Parathyroid adenoma (tissue), 2 donors: ENCODE measurements around the gene PNMA8B.

Experiments
- H2AFZ ChIP-seq: fragments of 300-600 bp; sonication (generic); one replicate; pipeline ENCODE4 v1.7.0; 2017; ENCODE audit warnings: antibody characterized with exemption, mild to moderate bottlenecking
- H3K27ac ChIP-seq: fragments of 300-600 bp; sonication (generic); one replicate; pipeline ENCODE4 v1.7.0; 2017
- H3K27me3 ChIP-seq: fragments of 300-600 bp; sonication (generic); one replicate; pipeline ENCODE4 v1.7.0; 2017; ENCODE audit warnings: low read length; ENCODE audit not compliant: control insufficient read depth, insufficient read depth
- H3K36me3 ChIP-seq: fragments of 300-600 bp; sonication (generic); one replicate; pipeline ENCODE4 v1.7.0; 2017; ENCODE audit warnings: low read length; ENCODE audit not compliant: control insufficient read depth, insufficient read depth
- H3K4me1 ChIP-seq: fragments of 300-600 bp; sonication (generic); one replicate; pipeline ENCODE4 v1.7.0; 2017; ENCODE audit warnings: control low read depth
- H3K4me2 ChIP-seq: fragments of 300-600 bp; sonication (generic); one replicate; pipeline ENCODE4 v1.7.0; 2017; ENCODE audit warnings: low read length
- H3K4me3 ChIP-seq: fragments of 300-600 bp; sonication (generic); one replicate; pipeline ENCODE4 v1.7.0; 2017; ENCODE audit warnings: low read depth, low read length
- H3K79me2 ChIP-seq: fragments of 300-600 bp; sonication (generic); one replicate; pipeline ENCODE4 v1.7.0; 2017; ENCODE audit warnings: control low read depth
- H3K9ac ChIP-seq: fragments of 300-600 bp; sonication (generic); one replicate; pipeline ENCODE4 v1.7.0; 2017; ENCODE audit warnings: mild to moderate bottlenecking
- H3K9me3 ChIP-seq: fragments of 300-600 bp; sonication (generic); one replicate; pipeline ENCODE4 v1.7.0; 2017; ENCODE audit warnings: low read length; ENCODE audit not compliant: control insufficient read depth
- TF ChIP-seq, protein P1 (sequence below): fragments of 300-600 bp; sonication (generic); IDR thresholded peaks from one replicate; pipeline ENCODE4 v1.7.0; 2017; ENCODE audit warnings: antibody characterized with exemption, mild to moderate bottlenecking
- donor health status: primary hyperparathyroidism.

Gene PNMA8B

GRCh38 chr19:46466536-46467196 is 29.0 kb downstream of the PNMA8B start:
- H3K4me3 ChIP-seq, result no peak overlapping the region

GRCh38 chr19:46463516-46463915 is 32.2 kb downstream of the PNMA8B start:
- Histone ChIP-seq H3K4me1 (no peaks in the 10 kb centered on the region), H3K4me2 (no peak overlapping the region), H3K79me2 (no peaks in the 10 kb centered on the region), H3K4me3 (no peak overlapping the region), H3K27ac (no peak overlapping the region), H3K27me3 (no peaks in the 10 kb centered on the region), H3K36me3 (no peaks in the 10 kb centered on the region), H3K9me3 (no peaks in the 10 kb centered on the region), H3K9ac (no peak overlapping the region), H2AFZ (no peak overlapping the region)
- TF ChIP-seq, protein P1, sequence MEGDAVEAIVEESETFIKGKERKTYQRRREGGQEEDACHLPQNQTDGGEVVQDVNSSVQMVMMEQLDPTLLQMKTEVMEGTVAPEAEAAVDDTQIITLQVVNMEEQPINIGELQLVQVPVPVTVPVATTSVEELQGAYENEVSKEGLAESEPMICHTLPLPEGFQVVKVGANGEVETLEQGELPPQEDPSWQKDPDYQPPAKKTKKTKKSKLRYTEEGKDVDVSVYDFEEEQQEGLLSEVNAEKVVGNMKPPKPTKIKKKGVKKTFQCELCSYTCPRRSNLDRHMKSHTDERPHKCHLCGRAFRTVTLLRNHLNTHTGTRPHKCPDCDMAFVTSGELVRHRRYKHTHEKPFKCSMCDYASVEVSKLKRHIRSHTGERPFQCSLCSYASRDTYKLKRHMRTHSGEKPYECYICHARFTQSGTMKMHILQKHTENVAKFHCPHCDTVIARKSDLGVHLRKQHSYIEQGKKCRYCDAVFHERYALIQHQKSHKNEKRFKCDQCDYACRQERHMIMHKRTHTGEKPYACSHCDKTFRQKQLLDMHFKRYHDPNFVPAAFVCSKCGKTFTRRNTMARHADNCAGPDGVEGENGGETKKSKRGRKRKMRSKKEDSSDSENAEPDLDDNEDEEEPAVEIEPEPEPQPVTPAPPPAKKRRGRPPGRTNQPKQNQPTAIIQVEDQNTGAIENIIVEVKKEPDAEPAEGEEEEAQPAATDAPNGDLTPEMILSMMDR, result no peak

More at GRCh38 chr19:46466536-46467196, 29.0 kb downstream of the PNMA8B start:
- no peak overlapping the region for H3K9ac ChIP-seq
- peaks cover 3% of the 10 kb centered on the region for H3K4me1 ChIP-seq
- H3K27me3 ChIP-seq, result no peaks in the 10 kb centered on the region
- H3K9me3 ChIP-seq, result no peaks in the 10 kb centered on the region
- H3K27ac ChIP-seq, result no peak overlapping the region
- H3K4me2 ChIP-seq, result no peak overlapping the region
- H3K79me2 ChIP-seq, result no peaks in the 10 kb centered on the region
- TF ChIP-seq, protein P1, result no peak
- no peak overlapping the region for H2AFZ ChIP-seq
- no peaks in the 10 kb centered on the region for H3K36me3 ChIP-seq

GRCh38 chr19:46461537-46461936 is 34.1 kb downstream of the PNMA8B start:
- Histone ChIP-seq H3K27me3 (no peaks in the 10 kb centered on the region), H3K4me2 (no peak overlapping the region), H3K27ac (no peak overlapping the region), H3K4me1 (no peaks in the 10 kb centered on the region), H3K9ac (no peak overlapping the region), H3K79me2 (no peaks in the 10 kb centered on the region), H3K9me3 (no peaks in the 10 kb centered on the region), H3K36me3 (no peaks in the 10 kb centered on the region), H3K4me3 (no peak overlapping the region), H2AFZ (no peak overlapping the region)
- TF ChIP-seq, protein P1, result no peak

GRCh38 chr19:46460981-46461380 is 34.7 kb downstream of the PNMA8B start:
- Histone ChIP-seq H2AFZ (no peak overlapping the region), H3K4me2 (no peak overlapping the region), H3K27me3 (no peaks in the 10 kb centered on the region), H3K4me1 (no peaks in the 10 kb centered on the region), H3K79me2 (no peaks in the 10 kb centered on the region), H3K9me3 (no peaks in the 10 kb centered on the region), H3K36me3 (no peaks in the 10 kb centered on the region), H3K4me3 (no peak overlapping the region), H3K9ac (no peak overlapping the region), H3K27ac (no peak overlapping the region)
- TF ChIP-seq, protein P1, result no peak

GRCh38 chr19:46460055-46460454 is 35.6 kb downstream of the PNMA8B start:
- Histone ChIP-seq H3K9ac (no peak overlapping the region), H3K36me3 (no peaks in the 10 kb centered on the region), H3K27me3 (no peaks in the 10 kb centered on the region), H3K4me1 (no peaks in the 10 kb centered on the region), H3K4me3 (no peak overlapping the region), H3K79me2 (no peaks in the 10 kb centered on the region), H3K4me2 (no peak overlapping the region), H2AFZ (no peak overlapping the region), H3K9me3 (no peaks in the 10 kb centered on the region), H3K27ac (no peak overlapping the region)
- TF ChIP-seq, protein P1, result no peak
